HT-29 (cell line): ENCODE data around the gene ADGRE2. TPM values are rescaled to one million over a fixed set of nuclear protein-coding genes. Genes with fewer than 3 reads are reported as not detected.
"Not testable (repeated sequence)": the region's sequence is repeated elsewhere in the genome, so short reads cannot be mapped to it uniquely, and the experiment has no call there.

Experiments used
- DNase-seq: peaks from one replicate; pipeline ENCODE4 v3.0.0-alpha.2; 2015; ENCODE audit warnings: low spot score
- total RNA-seq: library from RNA; depleted of rRNA; stranded (reverse); fragments of >200 nt; shearing (Covaris generic); gene quantifications from 2 replicates; pipeline ENCODE4 v1.2.3, GENCODE V29; 2014; rRNA removed

The ADGRE2 gene
- total RNA-seq = not detected in 2 replicates

DNA sequence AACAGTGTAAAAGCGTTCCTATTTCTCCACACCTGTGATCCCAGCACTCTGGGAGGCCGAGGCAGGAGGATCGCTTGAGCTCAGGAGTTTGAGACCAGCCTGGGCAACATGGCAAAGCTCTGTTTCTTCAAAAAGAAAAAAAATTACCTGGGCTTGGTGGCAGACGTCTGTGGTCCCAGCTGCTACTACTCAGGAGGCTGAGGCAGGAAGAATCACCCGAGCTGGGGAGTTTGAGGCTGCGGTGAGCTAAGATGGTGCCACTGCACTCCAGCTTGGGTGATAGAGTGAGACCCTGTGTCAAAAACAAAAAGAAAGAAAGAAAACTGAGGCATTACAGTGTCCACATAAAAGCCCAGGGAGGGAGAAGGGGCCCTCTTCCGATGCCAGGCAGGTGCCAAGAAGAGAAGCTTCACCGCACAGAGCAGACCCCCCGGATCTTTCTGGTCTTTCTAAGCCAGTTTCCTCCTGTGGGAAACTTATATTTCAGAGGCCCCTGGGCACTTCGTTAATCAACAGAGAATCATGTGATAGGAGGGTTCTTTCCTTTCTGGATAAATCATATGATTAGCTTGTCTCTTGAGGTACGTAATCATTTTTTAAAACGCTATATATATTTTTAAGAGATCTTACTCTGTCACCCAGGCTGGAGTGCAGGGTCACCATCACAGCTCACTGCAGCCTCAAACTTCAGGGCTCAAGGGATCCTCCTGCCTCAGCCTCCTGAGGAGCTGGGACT lies at the start of gene ADGRE2:
ADGRE2 (minus strand) TSS at position 451 of the 736 bp plus-strand sequence. CDS start 1,804 bp downstream, outside the sequence.
- not testable (repeated sequence) for DNase-seq

DNA sequence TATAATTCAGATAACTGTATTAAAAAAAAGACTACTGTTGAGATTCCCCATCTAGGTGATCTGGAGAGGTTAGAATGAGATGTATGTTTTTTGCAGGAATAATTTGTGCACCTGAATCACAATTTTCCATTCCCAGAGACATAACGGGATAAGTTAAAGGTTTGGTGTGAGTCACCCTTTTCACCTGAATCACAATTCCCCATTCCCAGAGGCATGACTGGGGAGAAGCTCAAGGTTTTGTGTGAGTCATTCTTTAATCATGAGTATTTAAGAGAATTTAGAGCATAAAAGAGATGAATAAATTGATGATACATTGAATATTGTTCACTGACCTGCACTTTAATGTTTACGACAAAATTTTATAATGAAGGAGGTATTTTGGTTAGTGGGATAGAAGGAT lies 47.6 kb upstream of the ADGRE2 start:
- no peak for DNase-seq

GRCh38 chr19:14821937-14822336 lies 43.6 kb upstream of the ADGRE2 start:
- no peak for DNase-seq

GRCh38 chr19:14818588-14818987 lies 40.2 kb upstream of the ADGRE2 start:
- DNase-seq = no peak

GRCh38 chr19:14817052-14817451 lies 38.7 kb upstream of the ADGRE2 start:
- DNase-seq = no peak

DNA sequence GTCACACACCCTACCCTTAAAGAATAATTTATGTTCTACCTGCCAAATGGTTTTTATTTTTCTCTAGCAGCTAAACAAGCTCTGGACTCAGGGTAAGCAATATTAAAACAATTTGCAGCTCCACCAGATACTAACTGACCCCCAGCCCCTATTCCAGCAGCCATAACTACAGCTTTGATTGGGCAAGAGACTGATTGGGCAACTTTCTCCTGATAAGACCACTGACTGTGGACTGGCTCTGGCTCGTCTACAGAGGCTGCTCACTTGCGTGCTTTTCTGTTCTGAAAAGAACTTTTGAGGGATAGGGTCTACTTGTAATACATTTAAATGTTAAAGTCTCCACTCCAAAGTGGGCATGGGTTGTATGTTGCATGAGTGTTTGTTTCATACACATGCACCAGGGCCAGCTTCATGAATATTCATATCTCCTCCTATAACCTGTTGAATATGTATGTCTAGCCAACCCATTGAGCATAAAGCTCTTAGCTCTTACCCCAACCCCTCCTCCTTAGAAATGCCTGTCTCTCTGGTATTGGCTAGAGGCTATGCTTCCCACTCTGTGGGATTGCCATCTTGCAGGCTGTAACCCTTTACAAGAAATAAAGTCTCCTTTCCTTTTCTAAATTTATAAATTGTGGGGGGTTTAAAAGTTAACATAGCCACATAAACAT lies 36.8 kb upstream of the ADGRE2 start:
- DNase-seq = no peak

GRCh38 chr19:14809272-14810057 lies 31.1 kb upstream of the ADGRE2 start:
- DNase-seq = no peak

DNA sequence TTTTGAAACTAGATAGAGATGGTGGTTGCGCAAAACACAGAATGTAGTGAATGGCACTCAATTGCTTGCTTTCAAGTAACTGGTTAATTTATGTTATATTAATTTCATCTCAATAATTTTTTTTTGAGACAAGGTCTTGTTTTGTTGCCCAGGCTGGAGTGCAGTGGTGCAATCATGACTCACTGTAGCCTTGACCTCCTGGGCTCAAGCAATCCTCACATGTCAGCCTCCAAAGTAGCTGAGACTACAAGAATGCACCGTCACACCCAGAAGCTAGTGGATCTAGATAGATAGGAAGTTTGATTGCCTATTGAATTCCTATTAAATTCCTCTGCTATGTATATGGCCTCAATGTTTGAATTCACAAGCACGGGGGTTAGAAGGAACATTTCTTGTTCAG lies 26.4 kb upstream of the ADGRE2 start:
- no peak for DNase-seq

- DNase-seq = no peak
These were observed 20.4 kb upstream of the ADGRE2 start for GRCh38 chr19:14798760-14799159.

- DNase-seq = no peak
These were observed 17.7 kb upstream of the ADGRE2 start for GRCh38 chr19:14796021-14796420.

- DNase-seq = no peak
These were observed 16.8 kb upstream of the ADGRE2 start for GRCh38 chr19:14795078-14795721.

GRCh38 chr19:14792250-14792649 lies 13.9 kb upstream of the ADGRE2 start:
- not testable (repeated sequence) for DNase-seq

GRCh38 chr19:14786421-14786851 lies 8.1 kb upstream of the ADGRE2 start:
- no peak for DNase-seq

DNA sequence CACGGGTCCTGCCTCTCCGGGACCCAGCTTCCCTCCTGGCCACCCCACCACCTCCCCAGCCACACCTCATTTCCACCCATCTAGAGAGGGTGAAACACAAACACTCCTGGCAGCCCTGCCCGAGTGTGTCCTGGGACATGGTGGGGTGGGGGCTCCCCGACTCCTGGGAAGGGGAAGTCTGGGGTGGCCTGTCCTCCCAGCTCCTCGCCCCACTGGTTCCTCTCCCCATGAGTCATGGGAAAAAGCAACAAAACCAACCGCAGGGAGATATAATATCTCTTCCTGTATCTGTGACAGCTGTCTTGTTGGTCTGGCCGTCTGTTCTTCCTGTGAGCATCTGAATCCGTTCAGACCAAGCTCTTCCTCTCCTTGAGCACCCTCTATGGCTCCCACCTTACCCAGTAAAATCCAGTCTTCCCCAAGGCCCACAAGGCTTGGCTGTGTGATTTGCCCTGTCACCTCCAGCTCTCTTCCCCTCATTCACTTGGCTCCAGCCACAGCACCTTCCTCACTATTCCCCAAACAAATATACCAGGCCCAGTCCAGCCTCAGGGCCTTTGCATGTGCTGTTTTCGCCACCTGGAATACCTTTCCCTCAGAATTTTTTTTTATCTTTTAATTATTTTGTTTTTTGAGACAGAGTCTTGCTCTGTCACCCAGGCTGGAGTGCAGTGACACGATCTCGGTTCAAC lies 6.9 kb upstream of the ADGRE2 start:
- DNase-seq = not testable (repeated sequence)

- not testable (repeated sequence) for DNase-seq
These were observed 6.4 kb upstream of the ADGRE2 start for GRCh38 chr19:14784730-14785101.

DNA sequence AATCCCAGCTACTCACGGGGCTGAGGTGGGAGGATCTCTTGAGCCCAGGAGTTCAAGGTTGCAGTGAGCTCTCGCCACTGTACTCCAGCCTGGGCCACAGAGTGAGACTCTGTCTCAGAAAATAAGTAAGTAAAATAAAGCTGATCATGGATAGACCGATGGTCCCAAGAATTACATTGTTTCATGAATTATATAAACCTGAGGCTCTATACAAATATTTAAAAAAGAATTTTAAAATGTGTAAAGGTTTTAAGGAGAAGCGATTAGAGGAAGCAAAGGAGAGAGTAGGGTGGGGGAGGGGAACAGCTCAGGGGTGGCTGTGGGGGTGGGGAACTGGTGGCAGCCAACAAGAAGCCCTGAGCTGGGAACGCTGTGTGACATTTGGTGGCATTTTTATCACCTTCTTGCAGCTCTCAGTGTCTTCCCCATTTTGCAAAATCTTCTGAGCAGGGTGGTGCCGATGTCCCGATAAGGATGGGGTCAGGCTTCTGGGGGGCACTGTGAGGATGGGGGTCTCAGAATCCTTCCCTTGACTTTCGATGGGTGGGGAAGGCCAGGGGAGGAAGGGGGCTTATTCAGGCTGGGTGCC lies 5.1 kb upstream of the ADGRE2 start:
- not testable (repeated sequence) for DNase-seq

DNA sequence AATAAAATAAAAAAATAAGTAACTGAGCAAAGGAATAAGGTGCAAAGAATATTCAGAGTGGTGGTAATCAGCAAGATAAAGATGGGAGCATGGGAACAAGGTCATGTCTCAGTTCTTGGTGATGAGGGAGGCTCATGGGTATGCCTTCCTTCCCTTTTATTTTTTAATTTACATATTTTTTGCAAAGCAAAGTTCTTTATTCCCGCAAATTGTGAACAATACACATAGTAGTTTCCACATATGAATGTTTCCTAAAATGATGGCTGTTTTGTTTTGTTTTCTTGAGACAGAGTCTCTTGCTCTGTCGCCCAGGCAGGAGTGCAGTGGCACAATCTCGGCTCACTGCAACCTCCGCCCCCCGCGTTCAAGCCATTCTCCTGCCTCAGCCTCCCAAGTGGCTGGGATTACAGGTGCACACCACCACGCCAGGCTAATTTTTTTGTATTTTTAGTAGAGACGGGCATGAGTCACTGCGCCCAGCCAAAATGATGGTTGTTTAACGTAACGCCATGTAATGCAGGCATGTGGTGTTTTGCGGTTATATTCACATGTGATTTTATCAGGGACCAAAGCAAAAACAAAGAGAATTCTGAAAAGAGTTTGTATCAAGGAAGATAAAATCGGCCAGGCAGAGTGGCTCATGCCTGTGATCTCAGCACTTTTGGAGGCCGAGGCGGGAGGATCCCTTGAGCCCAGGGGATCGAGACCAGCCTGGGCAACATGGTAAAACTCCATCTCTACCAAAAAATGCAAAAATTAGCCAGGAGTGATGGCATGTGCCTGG lies 4.5 kb upstream of the ADGRE2 start:
- no peak for DNase-seq

DNA sequence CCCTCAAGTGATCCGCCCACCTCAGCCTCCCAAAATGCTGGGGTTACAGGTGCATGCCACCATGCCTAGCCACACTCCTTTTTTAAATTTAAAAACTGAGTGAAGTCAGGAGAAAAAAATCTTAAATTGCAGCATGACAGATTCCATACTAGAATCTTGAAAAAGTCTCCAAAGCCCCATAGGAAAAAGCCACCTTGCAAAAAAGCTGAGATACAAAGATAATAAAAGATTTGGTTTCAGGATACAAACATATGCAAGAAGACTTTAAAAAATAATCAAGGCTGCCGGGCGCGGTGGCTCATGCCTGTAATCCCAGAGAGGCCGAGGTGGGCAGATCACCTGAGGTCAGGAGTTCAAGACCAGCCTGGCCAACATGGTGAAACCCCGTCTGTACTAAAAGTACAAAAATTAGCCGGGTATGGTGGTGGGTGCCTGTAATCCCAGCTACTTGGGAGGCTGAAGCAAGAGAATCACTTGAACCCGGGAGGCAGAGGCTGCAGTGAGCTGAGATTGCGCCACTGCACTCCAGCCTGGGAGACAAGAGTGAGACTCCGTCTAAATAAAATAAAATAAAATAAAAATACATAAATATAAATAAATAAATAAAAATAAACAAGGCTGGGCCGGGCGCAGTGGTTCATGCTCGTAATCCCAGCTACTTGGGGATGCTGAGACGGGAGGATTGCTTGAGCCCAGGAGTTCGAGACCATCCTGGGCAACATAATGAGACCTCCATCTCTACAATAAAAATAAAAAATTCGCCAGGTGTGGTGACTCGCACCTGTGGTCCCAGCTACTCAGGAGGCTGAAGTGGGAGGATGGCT lies 3.6 kb upstream of the ADGRE2 start:
- not testable (repeated sequence) for DNase-seq

DNA sequence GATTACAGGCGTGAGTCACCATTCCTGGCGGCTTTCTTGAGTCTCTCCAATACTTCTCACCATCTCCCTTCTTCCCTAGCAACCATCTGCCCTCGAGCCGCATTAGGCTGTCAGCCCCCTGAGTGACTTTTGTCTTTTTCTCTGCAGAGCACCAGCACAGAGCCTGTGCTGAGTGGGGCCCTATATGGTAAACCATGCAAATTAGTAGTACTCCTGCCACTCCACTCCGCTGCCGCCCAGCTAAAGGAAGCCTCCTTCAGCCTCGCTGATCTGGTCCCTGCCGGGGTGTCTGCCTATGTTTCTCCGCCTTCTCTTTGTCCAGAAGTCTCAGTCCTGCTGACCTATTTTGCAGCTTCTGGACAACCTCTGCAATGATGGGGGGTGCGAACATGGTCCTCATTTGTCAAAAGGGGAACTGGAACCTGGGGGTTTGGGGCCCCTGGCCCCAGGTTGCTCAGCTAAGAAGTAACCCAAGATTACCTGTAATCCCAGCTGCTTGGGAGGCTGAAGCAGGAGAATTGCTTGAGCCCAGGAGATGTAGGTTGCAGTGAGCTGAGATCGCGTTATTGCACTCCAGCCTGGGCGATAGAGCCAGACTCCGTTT lies 2.4 kb upstream of the ADGRE2 start:
- DNase-seq = not testable (repeated sequence)
